ENCODE measurements around the gene TOP3A.

The TOP3A gene

GRCh38 chr17:18256351-18256750, 58.4 kb downstream of the TOP3A start:
- Histone ChIP-seq H4K20me1 (ENCODE audit: control insufficient read depth, insufficient read depth, low read depth, low read length) (0 out of 2 replicates have a peak, but pooled peaks cover 7% of the 10 kb centered on the region), H3K9me2 (replicated peaks; ENCODE audit: control insufficient read depth, low read length) (no peaks in the 10 kb centered on the region), H3K27me3 (ENCODE audit: control insufficient read depth, low read length) (no peaks in the 10 kb centered on the region), H3K4me1 (ENCODE audit: control insufficient read depth, low read length) (peaks cover 28% of the 10 kb centered on the region), H3F3A (ENCODE audit: control insufficient read depth, insufficient read depth) (no peaks in the 10 kb centered on the region), H3K79me2 (ENCODE audit: control insufficient read depth, low read length) (peaks cover 22% of the 10 kb centered on the region), H3K4me3 (ENCODE audit: low read length) (no peak overlapping the region), H3K4me2 (ENCODE audit: low read length) (no peak overlapping the region), H3K36me3 (ENCODE audit: control insufficient read depth, low read length) (peaks cover 52% of the 10 kb centered on the region), H3K9me3 (ENCODE audit: control insufficient read depth, insufficient read depth, low read length) (no peaks in the 10 kb centered on the region), H3K27ac (ENCODE audit: low read depth, low read length) (no peak overlapping the region)
- no peak for TF ChIP-seq CTCF (IDR thresholded peaks at IDR 0.05; ENCODE audit: low read depth, low read length, poor library complexity, severe bottlenecking)
- no peak for TF ChIP-seq EZH2phosphoT487 (IDR thresholded peaks at IDR 0.05; ENCODE audit: borderline replicate concordance, low read length)

- peaks cover 56% of the 10 kb centered on the region for H3K36me3 ChIP-seq (ENCODE audit: control insufficient read depth, low read length)
- H4K20me1 ChIP-seq (ENCODE audit: control insufficient read depth, insufficient read depth, low read depth, low read length), result 0 out of 2 replicates have a peak, but pooled peaks cover 7% of the 10 kb centered on the region
Measured at GRCh38 chr17:18254888-18255649, 59.7 kb downstream of the TOP3A start.

GRCh38 chr17:18253947-18254821, 60.6 kb downstream of the TOP3A start:
- no peak overlapping the region for H3K4me2 ChIP-seq (ENCODE audit: low read length)
- no peak overlapping the region for H3K27ac ChIP-seq (ENCODE audit: low read depth, low read length)
- peaks cover 15% of the 10 kb centered on the region for H3K4me1 ChIP-seq (ENCODE audit: control insufficient read depth, low read length)
- 0 out of 2 replicates have a peak, but pooled peaks cover 7% of the 10 kb centered on the region for H4K20me1 ChIP-seq (ENCODE audit: control insufficient read depth, insufficient read depth, low read depth, low read length)
- no peaks in the 10 kb centered on the region for H3K27me3 ChIP-seq (ENCODE audit: control insufficient read depth, low read length)
- no peaks in the 10 kb centered on the region for H3K9me2 ChIP-seq (replicated peaks; ENCODE audit: control insufficient read depth, low read length)
- H3F3A ChIP-seq (ENCODE audit: control insufficient read depth, insufficient read depth), result no peaks in the 10 kb centered on the region
- H3K36me3 ChIP-seq (ENCODE audit: control insufficient read depth, low read length), result peaks cover 58% of the 10 kb centered on the region
- no peak for TF ChIP-seq CTCF (IDR thresholded peaks at IDR 0.05; ENCODE audit: low read depth, low read length, poor library complexity, severe bottlenecking)
- H3K79me2 ChIP-seq (ENCODE audit: control insufficient read depth, low read length), result peaks cover 19% of the 10 kb centered on the region
- H3K9me3 ChIP-seq (ENCODE audit: control insufficient read depth, insufficient read depth, low read length), result no peaks in the 10 kb centered on the region
- no peak overlapping the region for H3K4me3 ChIP-seq (ENCODE audit: low read length)

More at GRCh38 chr17:18254888-18255649, 59.7 kb downstream of the TOP3A start:
- H3K4me1 ChIP-seq (ENCODE audit: control insufficient read depth, low read length), result peaks cover 22% of the 10 kb centered on the region
- H3K27me3 ChIP-seq (ENCODE audit: control insufficient read depth, low read length), result no peaks in the 10 kb centered on the region
- H3K9me3 ChIP-seq (ENCODE audit: control insufficient read depth, insufficient read depth, low read length), result no peaks in the 10 kb centered on the region
- no peak overlapping the region for H3K4me2 ChIP-seq (ENCODE audit: low read length)
- H3K4me3 ChIP-seq (ENCODE audit: low read length), result no peak overlapping the region
- no peak overlapping the region for H3K27ac ChIP-seq (ENCODE audit: low read depth, low read length)
- no peak for TF ChIP-seq CTCF (IDR thresholded peaks at IDR 0.05; ENCODE audit: low read depth, low read length, poor library complexity, severe bottlenecking)
- H3K9me2 ChIP-seq (replicated peaks; ENCODE audit: control insufficient read depth, low read length), result no peaks in the 10 kb centered on the region
- H3K79me2 ChIP-seq (ENCODE audit: control insufficient read depth, low read length), result peaks cover 19% of the 10 kb centered on the region
- H3F3A ChIP-seq (ENCODE audit: control insufficient read depth, insufficient read depth), result no peaks in the 10 kb centered on the region
